ENCODE measurements around the gene DGKZ. TPM values are rescaled to one million over a fixed set of nuclear protein-coding genes. Genes with fewer than 3 reads are reported as not detected.

The DGKZ gene
- total RNA-seq, 2 experiments from 2014 or later: 160 to 163 TPM

- Mint-ChIP-seq H3K27me3 (no peaks in the 10 kb centered on the region), H3K4me1 (peaks cover 18% of the 10 kb centered on the region), H3K27ac (no peak overlapping the region), H3K36me3 (peaks cover 27% of the 10 kb centered on the region), H3K4me3 (no peak overlapping the region), H3K9me3 (no peaks in the 10 kb centered on the region)
- ATAC-seq (ENCODE audit: low read depth) (no peak), DNase-seq (no peak)
- POLR2A ChIA-PET: interaction anchor here (0.7 kb wide), 1 partner anchor 13 kb away, joined by 3 read pairs; no protein-coding TSS in a partner anchor
Measured at GRCh38 chr11:46418751-46419150, 71.5 kb downstream of the DGKZ start.

GRCh38 chr11:46420513-46420912, 73.2 kb downstream of the DGKZ start:
- Mint-ChIP-seq H3K9me3 (no peaks in the 10 kb centered on the region), H3K27me3 (no peaks in the 10 kb centered on the region), H3K4me3 (no peak overlapping the region), H3K36me3 (peaks cover 16% of the 10 kb centered on the region), H3K27ac (no peak overlapping the region), H3K4me1 (peaks cover 3% of the 10 kb centered on the region)
- DNase-seq (no peak), ATAC-seq (ENCODE audit: low read depth) (no peak)
- POLR2A ChIA-PET: no interaction called here

GRCh38 chr11:46421257-46421880, 74.1 kb downstream of the DGKZ start:
- peaks cover 10% of the 10 kb centered on the region for H3K36me3 Mint-ChIP-seq

GRCh38 chr11:46422588-46422987, 75.3 kb downstream of the DGKZ start:
- Mint-ChIP-seq H3K4me3 (no peak overlapping the region), H3K27ac (no peak overlapping the region), H3K36me3 (peaks cover 8% of the 10 kb centered on the region), H3K9me3 (no peaks in the 10 kb centered on the region), H3K4me1 (no peaks in the 10 kb centered on the region), H3K27me3 (no peaks in the 10 kb centered on the region)
- DNase-seq (no peak), ATAC-seq (ENCODE audit: low read depth) (no peak)
- POLR2A ChIA-PET: no interaction called here

More at GRCh38 chr11:46421257-46421880, 74.1 kb downstream of the DGKZ start:
- Mint-ChIP-seq H3K27ac (no peak overlapping the region), H3K4me3 (no peak overlapping the region), H3K27me3 (no peaks in the 10 kb centered on the region), H3K9me3 (no peaks in the 10 kb centered on the region), H3K4me1 (no peaks in the 10 kb centered on the region)
- DNase-seq: no peak
- POLR2A ChIA-PET: no interaction called here
- no peak for ATAC-seq (ENCODE audit: low read depth)

- peaks cover 4% of the 10 kb centered on the region for H3K36me3 Mint-ChIP-seq
- DNase-seq (no peak), ATAC-seq (ENCODE audit: low read depth) (no peak)
- H3K4me1 Mint-ChIP-seq: no peaks in the 10 kb centered on the region
- H3K9me3 Mint-ChIP-seq: no peaks in the 10 kb centered on the region
- POLR2A ChIA-PET: no interaction called here
- no peak overlapping the region for H3K27ac Mint-ChIP-seq
- H3K27me3 Mint-ChIP-seq: no peaks in the 10 kb centered on the region
- H3K4me3 Mint-ChIP-seq: no peak overlapping the region
Measured at GRCh38 chr11:46426233-46426991, 79.1 kb downstream of the DGKZ start.

- no peak for DNase-seq
- POLR2A ChIA-PET: no interaction called here
- H3K4me1 Mint-ChIP-seq: no peaks in the 10 kb centered on the region
- H3K9me3 Mint-ChIP-seq: no peaks in the 10 kb centered on the region
- peaks cover 5% of the 10 kb centered on the region for H3K36me3 Mint-ChIP-seq
- ATAC-seq (ENCODE audit: low read depth): no peak
- H3K27ac Mint-ChIP-seq: no peak overlapping the region
- no peak overlapping the region for H3K4me3 Mint-ChIP-seq
- no peaks in the 10 kb centered on the region for H3K27me3 Mint-ChIP-seq
Measured at GRCh38 chr11:46427364-46427763, 80.1 kb downstream of the DGKZ start.

- no peak overlapping the region for H3K4me3 Mint-ChIP-seq
- ATAC-seq (ENCODE audit: low read depth): no peak
- DNase-seq: no peak
- no peak overlapping the region for H3K27ac Mint-ChIP-seq
- H3K9me3 Mint-ChIP-seq: no peaks in the 10 kb centered on the region
- peaks cover 8% of the 10 kb centered on the region for H3K36me3 Mint-ChIP-seq
- POLR2A ChIA-PET: no interaction called here
- H3K27me3 Mint-ChIP-seq: no peaks in the 10 kb centered on the region
- no peaks in the 10 kb centered on the region for H3K4me1 Mint-ChIP-seq
Measured at GRCh38 chr11:46429717-46430116, 82.5 kb downstream of the DGKZ start.

Small RNA genes within 50 kb of the gene (microRNA-seq; reads per million reads assigned to microRNA genes)
- not detected for gene MIR4688

Other genes with a start within 250 kb of the DGKZ start
- 10 to 100 TPM; 45.4 to 49.0 TPM for gene PHF21A, start 226.0 kb upstream of the DGKZ start, total RNA-seq
- not detected for gene CREB3L1, start 69.8 kb upstream of the DGKZ start, total RNA-seq
- gene MDK, start 34.2 kb downstream of the DGKZ start, total RNA-seq: 1 to 10 TPM; 6.9 to 7.4 TPM
- under 1 TPM; 0.19 to 0.40 TPM for gene CHRM4, start 44.3 kb downstream of the DGKZ start, total RNA-seq
- 10 to 100 TPM; 39.1 to 40.5 TPM for gene AMBRA1, start 246.6 kb downstream of the DGKZ start, total RNA-seq